OCI-LY7 (cell line): ENCODE measurements around the gene CHN1. TPM values are rescaled to one million over a fixed set of nuclear protein-coding genes. Genes with fewer than 3 reads are reported as not detected.

ENCODE experiments used
- BruUV-seq: library from RNA; stranded (reverse); fragments of 400-500 nt; replicated peaks from 2 replicates; lab custom pipeline; 2021; lab: Mats Ljungman, UMichigan
- CTCF ChIA-PET: fragments of 300-600 bp; sonication (Branson Sonifier 250); formaldehyde crosslinking; loops from one replicate; lab custom pipeline; 2022; ENCODE audit warnings: antibody characterized with exemption; ENCODE audit not compliant: unreplicated experiment; lab: Charles Lee
- POLR2A ChIA-PET: fragments of 300-600 bp; sonication (Branson Sonifier 250); formaldehyde crosslinking; loops from one replicate; lab custom pipeline; 2022; ENCODE audit warnings: antibody characterized with exemption; lab: Charles Lee
- DNase-seq: peaks from one replicate; pipeline ENCODE4 v3.0.0-alpha.2; 2015; ENCODE audit warnings: low spot score
- H2AFZ ChIP-seq: fragments of 200-600 bp; sonication (generic), shearing (Covaris generic); 2 replicates; pipeline ENCODE4 v1.6.1; 2014; ENCODE audit warnings: mild to moderate bottlenecking, antibody characterized with exemption, low read length, moderate library complexity
- H3K27ac ChIP-seq: fragments of 200-600 bp; sonication (generic); 2 replicates; pipeline ENCODE4 v1.5.1; 2014; ENCODE audit warnings: mixed run types, low read depth, mild to moderate bottlenecking, moderate library complexity, low read length, inconsistent platforms; ENCODE audit not compliant: poor library complexity, severe bottlenecking
- H3K36me3 ChIP-seq: fragments of 200-600 bp; sonication (generic); 2 replicates; pipeline ENCODE4 v1.6.1; 2014; ENCODE audit warnings: mild to moderate bottlenecking, antibody characterized with exemption, low read length, moderate library complexity, mixed read lengths; ENCODE audit not compliant: insufficient read depth
- H3K4me1 ChIP-seq: fragments of 200-600 bp; sonication (generic); 2 replicates; pipeline ENCODE4 v1.5.1; 2014; ENCODE audit warnings: mild to moderate bottlenecking, low read length; ENCODE audit not compliant: insufficient read depth, poor library complexity, severe bottlenecking
- H3K4me2 ChIP-seq: fragments of 200-600 bp; sonication (generic); 2 replicates; pipeline ENCODE4 v1.6.1; 2014; ENCODE audit warnings: mild to moderate bottlenecking, low read length
- H3K4me3 ChIP-seq: fragments of 200-600 bp; sonication (generic); 2 replicates; pipeline ENCODE4 v1.5.1; 2014; ENCODE audit warnings: mild to moderate bottlenecking, low read depth, low read length; ENCODE audit not compliant: poor library complexity, severe bottlenecking
- H3K79me2 ChIP-seq: fragments of 200-600 bp; sonication (generic); 2 replicates; pipeline ENCODE4 v1.6.1; 2016; ENCODE audit warnings: low read depth, mild to moderate bottlenecking, low read length, moderate library complexity, mixed read lengths; ENCODE audit not compliant: insufficient read depth
- H3K9me2 ChIP-seq: fragments of 200-600 bp; sonication (generic); 2 replicates; pipeline ENCODE4 v1.6.1; 2016; ENCODE audit warnings: mild to moderate bottlenecking, low read length, mixed read lengths; ENCODE audit not compliant: insufficient read depth
- H3K9me3 ChIP-seq: fragments of 200-600 bp; sonication (generic); 2 replicates; pipeline ENCODE4 v1.6.1; 2014; ENCODE audit warnings: mild to moderate bottlenecking, mixed run types, low read length, mixed read lengths
- H4K20me1 ChIP-seq: fragments of 200-600 bp; sonication (generic); 2 replicates; pipeline ENCODE4 v1.6.1; 2014; ENCODE audit warnings: mild to moderate bottlenecking, antibody characterized with exemption, low read length, moderate library complexity, mixed read lengths; ENCODE audit not compliant: insufficient read depth
- EZH2phosphoT487 ChIP-seq: fragments of 200-600 bp; sonication (generic); IDR thresholded peaks from 2 replicates; pipeline ENCODE4 v1.6.1; 2018; ENCODE audit warnings: low read depth, borderline replicate concordance, mild to moderate bottlenecking, mixed run types, antibody characterized with exemption, low read length, moderate library complexity, mixed read lengths
- intact Hi-C: fragments of 100-400 bp; cut with micrococcal nuclease; formaldehyde crosslinking; loops from one replicate; pipeline ENCODE4 v1.10.0; 2022; ENCODE audit not compliant: unreplicated experiment
- total RNA-seq, 2 experiments: library from RNA; depleted of rRNA in 1 of 2; stranded (reverse); fragments of >200 nt in 1 of 2; shearing (Covaris generic) in 1 of 2; gene quantifications; 2 replicates each; pipeline ENCODE4 v1.2.3, GENCODE V29; 2014 to 2022
- TF ChIP-seq, protein P1 (sequence below): fragments of 200-600 bp; sonication (generic); conservative IDR thresholded peaks from 2 replicates; pipeline ENCODE4 v1.5.1; 2014; ENCODE audit warnings: mild to moderate bottlenecking, antibody characterized with exemption, low read length, moderate library complexity, mixed read lengths

CHN1 gene
- total RNA-seq, 2 experiments from 2014 or later: 0.44 TPM; not detected in 1

- no peak for TF ChIP-seq EZH2phosphoT487
- TF ChIP-seq, protein P1, sequence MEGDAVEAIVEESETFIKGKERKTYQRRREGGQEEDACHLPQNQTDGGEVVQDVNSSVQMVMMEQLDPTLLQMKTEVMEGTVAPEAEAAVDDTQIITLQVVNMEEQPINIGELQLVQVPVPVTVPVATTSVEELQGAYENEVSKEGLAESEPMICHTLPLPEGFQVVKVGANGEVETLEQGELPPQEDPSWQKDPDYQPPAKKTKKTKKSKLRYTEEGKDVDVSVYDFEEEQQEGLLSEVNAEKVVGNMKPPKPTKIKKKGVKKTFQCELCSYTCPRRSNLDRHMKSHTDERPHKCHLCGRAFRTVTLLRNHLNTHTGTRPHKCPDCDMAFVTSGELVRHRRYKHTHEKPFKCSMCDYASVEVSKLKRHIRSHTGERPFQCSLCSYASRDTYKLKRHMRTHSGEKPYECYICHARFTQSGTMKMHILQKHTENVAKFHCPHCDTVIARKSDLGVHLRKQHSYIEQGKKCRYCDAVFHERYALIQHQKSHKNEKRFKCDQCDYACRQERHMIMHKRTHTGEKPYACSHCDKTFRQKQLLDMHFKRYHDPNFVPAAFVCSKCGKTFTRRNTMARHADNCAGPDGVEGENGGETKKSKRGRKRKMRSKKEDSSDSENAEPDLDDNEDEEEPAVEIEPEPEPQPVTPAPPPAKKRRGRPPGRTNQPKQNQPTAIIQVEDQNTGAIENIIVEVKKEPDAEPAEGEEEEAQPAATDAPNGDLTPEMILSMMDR: no peak
- ChIA-PET CTCF (no interaction called here), POLR2A (no interaction called here)
- no peaks in the 10 kb centered on the region for H3K36me3 ChIP-seq
- intact Hi-C loops: no loop called here
- DNase-seq: no peak
- no peaks in the 10 kb centered on the region for H3K79me2 ChIP-seq
- no peaks in the 10 kb centered on the region for H3K9me2 ChIP-seq
- no peak overlapping the region for H3K4me2 ChIP-seq
- no TSS peak for BruUV-seq
- no peaks in the 10 kb centered on the region for H3K4me1 ChIP-seq
- H2AFZ ChIP-seq: no peak overlapping the region
- no peak overlapping the region for H3K4me3 ChIP-seq
- H3K27ac ChIP-seq: no peak overlapping the region
- H3K9me3 ChIP-seq: no peaks in the 10 kb centered on the region
- H4K20me1 ChIP-seq: no peaks in the 10 kb centered on the region
Observed at GRCh38 chr2:174977364-174977763, 27.8 kb downstream of the CHN1 start.

DNA sequence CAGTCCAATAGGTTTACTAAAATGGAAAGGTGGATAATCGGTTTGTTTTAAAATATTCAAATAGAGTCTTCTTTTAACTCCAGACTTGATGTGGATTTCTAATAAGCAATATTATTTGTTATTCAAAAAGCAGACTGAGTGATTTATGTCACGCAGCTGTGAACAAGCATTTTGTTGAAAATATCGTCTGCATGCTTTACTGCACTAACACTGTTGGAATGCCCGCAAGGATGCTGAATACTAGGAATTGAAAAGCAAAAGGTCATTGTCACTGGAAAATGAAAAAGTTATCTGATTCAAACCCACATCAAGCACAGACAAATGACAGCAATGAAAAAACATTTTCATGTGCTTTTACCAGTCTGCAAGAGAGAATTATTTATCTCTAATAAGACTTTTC, 31.1 kb downstream of the CHN1 start:
- ChIA-PET CTCF (no interaction called here), POLR2A (no interaction called here)
- H3K27ac ChIP-seq: no peak overlapping the region
- H4K20me1 ChIP-seq: no peaks in the 10 kb centered on the region
- H3K36me3 ChIP-seq: no peaks in the 10 kb centered on the region
- intact Hi-C loops: no loop called here
- H3K4me2 ChIP-seq: no peak overlapping the region
- no peaks in the 10 kb centered on the region for H3K79me2 ChIP-seq
- H3K9me2 ChIP-seq: no peaks in the 10 kb centered on the region
- H3K4me3 ChIP-seq: no peak overlapping the region
- DNase-seq: no peak
- TF ChIP-seq, protein P1: no peak
- TF ChIP-seq EZH2phosphoT487: no peak
- no TSS peak for BruUV-seq
- H2AFZ ChIP-seq: no peak overlapping the region
- no peaks in the 10 kb centered on the region for H3K4me1 ChIP-seq
- H3K9me3 ChIP-seq: no peaks in the 10 kb centered on the region

DNA sequence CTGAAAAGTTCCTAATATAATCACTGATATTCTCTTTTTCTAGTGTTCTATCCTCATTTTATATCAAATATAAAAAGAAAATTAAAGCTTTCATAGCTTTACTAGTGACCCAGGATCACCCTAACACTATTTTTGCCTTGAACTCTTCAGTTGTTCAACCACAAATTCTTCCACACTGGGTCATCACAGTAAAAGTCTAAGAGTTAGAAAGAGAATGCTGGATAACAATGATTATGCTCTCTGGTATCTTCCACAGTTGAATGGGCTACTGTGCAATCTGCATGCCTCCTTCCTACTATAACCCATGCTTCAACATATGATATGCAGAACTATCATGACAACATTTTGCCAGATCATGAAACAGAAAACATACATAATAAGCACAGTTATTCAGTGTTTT, 32.3 kb downstream of the CHN1 start:
- Histone ChIP-seq H2AFZ (no peak overlapping the region), H3K4me2 (no peak overlapping the region), H3K9me2 (no peaks in the 10 kb centered on the region), H3K4me3 (no peak overlapping the region), H3K4me1 (no peaks in the 10 kb centered on the region), H4K20me1 (no peaks in the 10 kb centered on the region), H3K79me2 (no peaks in the 10 kb centered on the region), H3K36me3 (no peaks in the 10 kb centered on the region), H3K27ac (no peak overlapping the region), H3K9me3 (no peaks in the 10 kb centered on the region)
- POLR2A ChIA-PET: no interaction called here
- TF ChIP-seq EZH2phosphoT487: no peak
- TF ChIP-seq, protein P1: no peak
- no TSS peak for BruUV-seq
- DNase-seq: no peak
- CTCF ChIA-PET: no interaction called here
- intact Hi-C loops: no loop called here
